GM18873 (cell line): Measurements from ENCODE around the gene SPINT1.

Source experiments
- ATAC-seq: cut with Tn5 transposase; IDR thresholded peaks from one replicate; pipeline ENCODE4 v1.9.1; 2021; ENCODE audit warnings: mild to moderate bottlenecking, moderate library complexity, moderate number of reproducible peaks; ENCODE audit not compliant: unreplicated experiment, low FRiP score

SPINT1 gene, protein sequence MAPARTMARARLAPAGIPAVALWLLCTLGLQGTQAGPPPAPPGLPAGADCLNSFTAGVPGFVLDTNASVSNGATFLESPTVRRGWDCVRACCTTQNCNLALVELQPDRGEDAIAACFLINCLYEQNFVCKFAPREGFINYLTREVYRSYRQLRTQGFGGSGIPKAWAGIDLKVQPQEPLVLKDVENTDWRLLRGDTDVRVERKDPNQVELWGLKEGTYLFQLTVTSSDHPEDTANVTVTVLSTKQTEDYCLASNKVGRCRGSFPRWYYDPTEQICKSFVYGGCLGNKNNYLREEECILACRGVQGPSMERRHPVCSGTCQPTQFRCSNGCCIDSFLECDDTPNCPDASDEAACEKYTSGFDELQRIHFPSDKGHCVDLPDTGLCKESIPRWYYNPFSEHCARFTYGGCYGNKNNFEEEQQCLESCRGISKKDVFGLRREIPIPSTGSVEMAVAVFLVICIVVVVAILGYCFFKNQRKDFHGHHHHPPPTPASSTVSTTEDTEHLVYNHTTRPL

DNA sequence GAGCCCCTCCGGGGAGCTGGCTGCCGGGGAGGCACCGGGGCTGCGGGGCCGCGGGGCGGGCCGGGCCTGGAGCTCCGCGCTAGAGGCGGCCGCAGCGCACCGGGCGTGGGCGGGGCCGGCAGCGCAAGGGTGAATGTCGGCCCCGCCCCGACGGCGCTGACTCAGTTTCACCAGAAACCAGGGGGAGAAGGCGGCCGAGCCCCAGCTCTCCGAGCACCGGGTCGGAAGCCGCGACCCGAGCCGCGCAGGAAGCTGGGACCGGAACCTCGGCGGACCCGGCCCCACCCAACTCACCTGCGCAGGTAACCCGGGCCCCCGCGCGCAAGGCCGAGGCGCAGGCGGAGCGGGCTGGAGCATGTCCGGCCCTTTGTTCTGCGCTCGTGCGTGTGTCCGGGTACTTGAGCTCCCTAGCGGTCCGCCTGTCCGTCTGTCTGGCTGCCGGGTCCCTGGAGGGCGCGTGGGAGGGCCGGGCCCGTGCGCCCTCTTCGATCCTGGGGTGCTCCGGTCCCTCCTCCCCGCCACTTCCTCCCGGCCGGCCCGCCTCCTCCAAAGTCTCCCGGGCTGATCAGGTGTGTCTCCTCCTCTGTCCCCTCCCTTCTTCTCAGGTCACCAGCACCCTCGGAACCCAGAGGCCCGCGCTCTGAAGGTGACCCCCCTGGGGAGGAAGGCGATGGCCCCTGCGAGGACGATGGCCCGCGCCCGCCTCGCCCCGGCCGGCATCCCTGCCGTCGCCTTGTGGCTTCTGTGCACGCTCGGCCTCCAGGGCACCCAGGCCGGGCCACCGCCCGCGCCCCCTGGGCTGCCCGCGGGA is at the start of gene SPINT1:
SPINT1 (plus strand) TSS at position 164 of the 811 bp plus-strand sequence; CDS start at position 671, 507 bp downstream.
- no peak for ATAC-seq

DNA sequence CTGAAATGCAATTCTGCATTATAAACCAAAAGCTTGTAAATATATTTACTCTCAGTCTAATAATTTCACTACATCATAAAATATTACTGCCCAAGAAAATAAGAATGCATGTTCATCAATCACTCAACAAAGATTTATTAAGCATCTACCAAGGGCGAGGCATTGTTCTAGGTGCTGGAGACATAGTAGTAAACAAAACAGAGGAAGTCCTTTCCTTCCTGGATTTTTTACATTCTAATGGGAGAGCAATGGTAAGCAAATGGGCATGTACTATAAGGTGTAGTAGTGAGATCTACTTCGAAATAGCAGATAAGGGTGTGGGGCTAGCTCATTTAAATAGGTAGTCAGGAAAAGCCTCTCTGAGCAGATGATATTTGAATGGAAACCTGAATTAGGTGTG is 47.8 kb upstream of the SPINT1 start:
- no peak for ATAC-seq

DNA sequence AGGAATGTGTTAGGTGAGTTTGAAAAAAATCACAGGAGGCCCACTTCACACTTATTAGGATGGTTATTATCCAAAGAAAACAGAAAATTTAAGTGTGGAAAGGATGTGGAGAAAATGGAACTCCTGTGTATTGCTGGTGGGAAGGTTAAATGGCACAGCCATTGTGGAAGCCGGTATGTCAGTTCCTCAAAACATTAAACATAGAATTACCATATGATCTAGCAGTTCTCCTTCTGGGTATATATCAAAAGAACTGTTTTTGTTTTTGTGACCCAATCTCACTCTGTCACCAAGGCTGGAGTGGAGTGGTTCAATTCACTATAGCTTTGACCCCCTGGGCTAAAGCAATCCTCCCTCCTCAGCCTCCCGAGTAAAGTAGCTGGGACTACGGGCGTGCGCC is 47.3 kb upstream of the SPINT1 start:
- ATAC-seq = no peak

DNA sequence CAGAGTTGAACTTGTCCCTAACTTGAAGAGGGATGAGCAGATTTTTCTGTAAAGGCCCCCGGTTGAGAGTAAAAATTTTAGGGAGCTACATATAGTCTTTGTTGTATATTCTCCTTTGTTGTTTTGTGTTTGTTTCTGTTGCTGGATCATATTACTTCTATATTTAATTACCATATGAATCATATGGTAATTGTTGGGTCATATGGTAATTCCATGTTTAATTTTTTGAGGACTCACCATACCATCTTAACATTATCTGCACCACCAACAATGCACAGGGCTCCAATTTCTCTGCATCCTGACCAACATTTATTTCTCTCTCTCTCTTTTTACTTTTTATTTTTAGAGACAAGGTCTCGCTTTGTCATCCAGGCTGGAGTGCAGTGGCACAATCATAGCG is 44.3 kb upstream of the SPINT1 start:
- ATAC-seq = no peak

DNA sequence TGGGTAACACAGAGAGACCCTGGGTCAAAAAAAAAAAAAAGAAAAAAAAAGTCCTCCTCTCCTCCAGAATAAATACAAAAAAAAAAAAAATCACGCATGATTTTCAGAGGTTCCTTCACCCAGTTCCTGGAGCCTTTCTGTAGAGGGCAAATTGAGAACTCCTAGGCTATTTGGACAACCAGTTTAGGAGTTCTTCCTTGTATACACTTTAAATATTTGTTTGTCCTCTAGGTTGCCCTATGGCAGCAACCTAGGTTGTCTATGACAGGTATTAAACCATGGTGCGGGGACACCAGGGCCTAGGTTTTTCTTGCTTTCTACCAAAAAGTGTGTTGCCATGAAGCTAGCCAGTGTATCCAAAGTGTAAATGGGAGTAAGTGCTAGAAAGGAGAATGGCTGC is 40.8 kb upstream of the SPINT1 start:
- no peak for ATAC-seq

DNA sequence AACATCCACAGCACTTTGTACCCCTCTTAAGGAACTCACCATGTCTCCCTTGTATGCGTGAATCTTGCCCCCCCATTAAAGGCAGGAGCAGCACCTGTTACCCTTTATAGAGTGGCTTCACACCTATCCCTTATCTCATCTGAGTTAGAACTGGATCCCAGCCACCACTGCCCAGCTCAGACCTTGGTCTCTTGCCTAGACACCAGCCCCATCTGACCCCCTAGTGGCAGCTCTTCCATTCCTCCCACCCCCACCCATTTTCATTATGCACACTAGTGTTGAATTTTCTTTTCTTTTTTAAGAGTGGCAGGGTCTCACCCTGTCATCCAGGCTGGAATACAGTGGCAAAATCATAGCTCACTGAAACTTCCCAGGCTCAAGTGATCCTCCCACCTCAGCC is 40.2 kb upstream of the SPINT1 start:
- ATAC-seq = no peak

DNA sequence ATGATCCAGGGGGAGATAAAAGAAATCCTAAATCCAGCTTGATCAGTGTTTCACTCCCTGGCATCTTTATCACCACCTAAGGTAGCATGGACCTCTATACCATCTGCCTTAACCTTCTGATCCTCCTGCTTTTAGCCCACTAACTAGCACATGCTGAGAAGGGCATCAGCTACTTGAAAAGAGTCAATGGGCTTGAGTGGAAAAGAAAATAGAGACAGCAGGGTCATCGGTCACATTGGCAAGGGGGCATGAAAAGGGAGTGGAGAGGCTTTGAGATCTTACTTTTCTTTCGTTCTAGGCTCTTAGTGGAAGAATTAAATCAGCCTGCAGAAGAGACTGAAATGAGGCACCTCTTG is 37.2 kb upstream of the SPINT1 start:
- no peak for ATAC-seq

DNA sequence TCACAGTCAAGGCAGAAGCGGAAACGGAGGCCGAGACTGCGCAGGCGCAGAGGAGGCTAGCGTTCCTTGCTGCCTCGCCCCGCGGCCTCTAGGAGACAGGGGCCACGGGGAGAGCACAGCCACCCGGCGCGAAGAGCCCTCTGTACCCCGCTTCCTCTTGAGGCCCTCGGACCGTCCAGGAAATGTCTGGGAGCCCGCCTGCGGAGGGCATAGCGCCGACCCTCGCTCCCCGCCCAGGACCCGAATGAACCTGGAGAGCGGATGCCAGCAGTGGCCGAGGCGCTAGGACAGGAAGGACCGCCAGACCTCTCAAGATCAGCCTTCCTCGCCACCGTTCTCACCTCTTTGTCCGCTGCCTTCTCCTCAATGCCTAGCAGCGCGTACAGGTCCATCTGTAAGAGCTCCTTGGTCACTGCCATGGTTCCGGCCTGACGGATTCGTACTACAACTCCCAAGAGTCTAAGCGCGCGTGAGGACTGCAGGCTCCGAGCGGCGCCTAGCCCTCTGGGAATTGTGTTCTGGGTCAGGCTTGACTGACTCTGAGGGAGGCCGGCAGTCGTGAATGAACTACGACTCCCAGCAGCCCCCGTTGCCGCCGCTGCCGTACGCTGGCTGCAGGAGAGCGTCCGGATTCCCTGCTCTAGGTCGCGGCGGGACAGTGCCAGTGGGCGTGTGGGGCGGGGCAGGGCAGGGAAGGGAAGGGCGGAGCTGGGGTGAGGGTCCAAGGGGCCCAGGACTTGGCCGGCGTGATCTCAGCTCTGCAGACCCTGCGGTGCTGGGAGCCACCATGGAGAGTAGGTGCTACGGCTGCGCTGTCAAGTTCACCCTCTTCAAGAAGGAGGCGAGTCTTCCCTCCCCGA is 36.6 kb upstream of the SPINT1 start, which contains the start of the genes DNAJC17 and ZFYVE19:
DNAJC17 (minus strand) TSS at position 446 of the 860 bp plus-strand sequence; CDS start at position 419, 27 bp downstream.
ZFYVE19 (plus strand) TSS at position 62 of the 860 bp plus-strand sequence; CDS start at position 563, 501 bp downstream.
- ATAC-seq = peak; percentile 92

DNA sequence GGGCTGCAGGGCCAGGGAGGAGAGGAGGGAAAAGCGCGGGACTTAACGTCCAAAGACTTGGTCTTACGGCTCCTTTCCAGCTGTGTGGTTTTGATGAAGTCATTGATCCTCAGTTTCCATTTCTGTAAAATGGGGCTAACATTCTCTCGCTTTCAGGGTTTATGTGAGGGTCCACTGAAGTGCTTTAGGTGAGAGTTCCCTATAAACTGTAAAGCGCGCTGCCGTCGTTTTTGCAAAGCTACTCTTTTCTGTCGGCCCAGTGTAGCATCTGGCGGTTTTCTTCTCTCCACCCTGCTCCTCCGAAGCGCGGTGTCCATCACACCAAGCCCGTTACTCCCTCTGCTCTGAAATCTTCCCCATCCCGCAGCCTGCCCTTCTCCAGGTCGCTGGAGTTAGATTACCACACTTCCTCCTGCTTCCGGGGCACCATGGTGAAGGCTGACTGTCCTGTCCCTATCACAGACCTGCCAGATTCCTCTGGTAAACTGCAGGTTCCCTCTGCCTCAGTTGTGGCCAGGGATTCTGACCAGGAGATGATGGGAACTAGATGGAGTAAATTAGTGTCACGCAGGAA is 35.9 kb upstream of the SPINT1 start:
- no peak for ATAC-seq

DNA sequence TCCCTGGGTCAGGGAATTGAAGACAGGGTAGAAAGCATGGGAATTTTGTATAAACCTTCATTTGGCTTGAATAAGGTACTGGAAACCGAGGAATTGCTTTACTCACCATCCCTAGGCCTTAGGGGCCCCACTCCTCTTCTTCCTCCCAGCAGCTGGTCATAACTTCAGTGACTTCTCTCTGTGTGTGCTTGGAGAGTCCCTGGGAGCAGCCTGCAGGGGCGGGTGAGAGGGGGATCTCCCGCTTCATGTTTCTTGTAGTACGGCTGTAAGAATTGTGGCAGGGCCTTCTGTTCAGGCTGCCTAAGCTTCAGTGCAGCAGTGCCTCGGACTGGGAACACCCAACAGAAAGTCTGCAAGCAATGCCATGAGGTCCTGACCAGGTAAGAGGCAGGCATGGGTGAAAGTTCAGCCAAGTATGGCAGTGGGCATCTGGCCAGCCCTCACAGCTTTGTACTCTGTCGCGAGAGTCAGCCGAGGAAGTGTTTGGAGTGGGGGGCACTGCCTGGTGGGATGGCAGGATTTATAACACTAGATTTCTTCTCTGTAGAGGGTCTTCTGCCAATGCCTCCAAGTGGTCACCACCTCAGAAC is 34.9 kb upstream of the SPINT1 start:
- ATAC-seq = no peak

DNA sequence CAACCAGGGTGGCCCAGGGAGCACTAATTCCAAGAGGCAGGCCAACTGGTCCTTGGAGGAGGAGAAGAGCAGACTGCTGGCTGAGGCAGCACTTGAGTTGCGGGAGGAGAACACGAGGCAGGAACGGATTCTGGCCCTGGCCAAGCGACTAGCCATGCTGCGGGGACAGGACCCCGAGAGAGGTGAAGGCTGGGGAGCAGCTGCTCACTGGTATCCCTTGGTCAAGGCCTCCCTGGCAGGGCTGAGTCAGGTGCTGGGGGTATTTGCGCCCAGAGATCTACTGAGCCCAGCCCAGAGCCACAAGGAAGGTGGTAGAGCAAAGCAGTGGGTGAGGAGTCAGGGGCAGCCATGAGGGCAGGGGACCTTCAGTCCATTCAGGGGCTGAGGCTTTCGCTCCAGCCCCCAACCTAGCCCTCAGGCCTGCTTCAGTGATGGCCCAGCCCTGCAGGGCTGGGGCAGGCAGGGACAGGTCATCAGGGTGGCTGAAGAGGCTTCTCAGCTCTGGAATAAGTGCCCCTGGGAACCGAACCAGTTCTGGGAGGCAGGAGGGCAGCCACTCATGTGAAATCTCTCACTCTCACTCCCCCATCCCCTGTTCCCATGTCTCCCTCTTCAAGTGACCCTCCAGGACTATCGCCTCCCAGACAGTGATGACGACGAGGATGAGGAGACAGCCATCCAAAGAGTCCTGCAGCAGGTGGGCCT is 31.0 kb upstream of the SPINT1 start:
- no peak for ATAC-seq

DNA sequence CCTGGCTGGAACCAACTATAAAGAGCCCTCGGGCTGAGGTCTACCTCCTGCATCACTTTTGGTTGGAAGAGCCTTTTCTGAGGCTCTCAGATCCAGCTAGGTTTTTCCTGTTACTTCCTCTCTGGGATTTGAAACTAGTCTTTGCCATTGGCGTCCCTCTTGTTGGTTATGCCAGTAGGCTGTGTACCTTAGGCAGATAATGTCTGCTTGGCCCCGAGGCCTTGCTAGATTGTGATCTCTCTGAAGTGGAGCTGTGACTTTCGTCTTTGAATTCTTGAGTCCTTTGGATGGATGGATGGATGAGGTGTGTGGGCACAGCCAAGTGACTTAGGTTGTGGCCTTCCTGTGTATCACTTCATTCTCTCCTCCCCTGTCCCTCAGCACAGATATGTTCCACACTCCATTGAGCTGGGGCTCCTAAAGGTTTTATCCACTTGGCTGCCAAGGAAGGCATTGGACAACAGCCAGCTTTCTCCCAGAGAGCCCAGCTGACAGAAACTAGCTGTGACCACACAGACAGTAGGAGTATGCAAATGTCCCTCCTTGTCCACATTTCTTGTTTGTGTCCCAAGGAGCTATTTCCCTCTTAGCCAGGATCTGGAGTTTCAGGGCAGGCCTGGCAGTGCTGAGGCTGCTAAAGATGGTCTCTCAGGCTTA is 28.7 kb upstream of the SPINT1 start:
- ATAC-seq = no peak

DNA sequence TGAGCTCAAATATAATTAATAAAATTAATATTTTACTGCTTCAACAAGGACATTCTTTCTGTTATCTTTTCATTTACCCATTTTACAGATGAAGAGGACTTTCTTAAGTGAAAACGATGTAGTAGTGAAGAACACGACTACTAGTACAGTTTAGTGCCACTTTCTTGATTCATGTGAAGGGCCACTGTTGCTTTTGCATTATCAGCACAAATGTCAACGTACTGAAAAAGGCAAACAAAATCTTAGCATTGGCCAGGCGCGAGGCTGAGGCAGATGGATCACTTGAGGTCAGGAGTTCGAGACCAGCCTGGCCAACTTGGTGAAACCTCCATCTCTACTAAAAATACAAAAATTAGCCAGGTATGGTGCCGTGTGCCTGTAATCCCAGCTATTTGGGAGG is 24.8 kb upstream of the SPINT1 start:
- no peak for ATAC-seq

DNA sequence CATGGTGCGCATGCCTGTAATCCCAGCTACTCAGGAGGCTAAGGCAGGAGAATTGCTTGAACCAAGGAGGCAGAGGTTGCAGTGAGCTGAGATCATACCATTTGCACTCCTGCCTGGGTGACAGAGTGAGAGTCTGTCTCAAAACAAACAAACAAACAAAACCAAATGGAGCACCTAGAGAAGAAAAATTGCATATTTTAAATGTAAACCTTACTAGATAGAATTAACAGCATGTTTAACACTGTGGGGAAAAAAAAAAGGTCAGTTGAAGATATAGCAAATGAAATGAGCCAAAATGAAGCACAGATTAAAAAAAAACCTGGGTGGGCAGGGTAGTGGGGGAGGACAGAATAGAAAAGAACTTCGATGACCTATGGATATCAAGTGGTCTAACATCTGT is 22.7 kb upstream of the SPINT1 start:
- no peak for ATAC-seq

DNA sequence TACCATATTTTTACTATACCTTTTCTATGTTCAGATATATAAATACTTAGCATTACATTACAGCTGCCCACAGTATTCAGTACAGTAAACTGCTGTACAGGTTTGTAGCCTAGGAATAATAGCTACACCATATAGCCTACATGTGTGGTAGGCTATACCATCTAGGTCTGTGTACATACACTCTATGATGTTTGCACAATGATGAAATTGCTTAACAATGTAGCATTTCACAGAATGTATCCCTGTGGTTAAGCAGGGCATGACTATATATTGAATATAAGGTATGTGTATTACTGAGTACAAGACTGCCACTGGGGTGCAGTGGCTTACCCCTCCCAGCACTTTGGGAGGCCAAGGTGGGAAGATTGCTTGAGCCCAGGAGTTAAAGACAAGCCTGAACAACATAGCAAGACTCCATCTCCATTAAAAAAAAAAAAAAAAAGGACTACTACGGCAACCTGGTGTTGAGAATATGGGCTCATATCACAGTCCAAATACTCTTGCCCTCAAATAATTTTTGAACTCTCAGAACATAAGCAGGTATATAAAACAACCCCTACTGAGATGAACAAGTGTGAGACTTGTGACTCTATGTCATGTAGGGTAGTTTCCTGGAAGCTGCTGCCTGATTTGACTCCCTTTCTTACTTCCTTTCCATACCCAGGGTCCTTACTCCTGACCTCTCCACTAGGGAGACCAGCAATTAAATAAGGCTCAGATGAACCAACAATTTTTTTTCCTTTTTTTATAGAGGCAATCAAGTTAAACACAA is 20.1 kb upstream of the SPINT1 start:
- ATAC-seq = no peak

DNA sequence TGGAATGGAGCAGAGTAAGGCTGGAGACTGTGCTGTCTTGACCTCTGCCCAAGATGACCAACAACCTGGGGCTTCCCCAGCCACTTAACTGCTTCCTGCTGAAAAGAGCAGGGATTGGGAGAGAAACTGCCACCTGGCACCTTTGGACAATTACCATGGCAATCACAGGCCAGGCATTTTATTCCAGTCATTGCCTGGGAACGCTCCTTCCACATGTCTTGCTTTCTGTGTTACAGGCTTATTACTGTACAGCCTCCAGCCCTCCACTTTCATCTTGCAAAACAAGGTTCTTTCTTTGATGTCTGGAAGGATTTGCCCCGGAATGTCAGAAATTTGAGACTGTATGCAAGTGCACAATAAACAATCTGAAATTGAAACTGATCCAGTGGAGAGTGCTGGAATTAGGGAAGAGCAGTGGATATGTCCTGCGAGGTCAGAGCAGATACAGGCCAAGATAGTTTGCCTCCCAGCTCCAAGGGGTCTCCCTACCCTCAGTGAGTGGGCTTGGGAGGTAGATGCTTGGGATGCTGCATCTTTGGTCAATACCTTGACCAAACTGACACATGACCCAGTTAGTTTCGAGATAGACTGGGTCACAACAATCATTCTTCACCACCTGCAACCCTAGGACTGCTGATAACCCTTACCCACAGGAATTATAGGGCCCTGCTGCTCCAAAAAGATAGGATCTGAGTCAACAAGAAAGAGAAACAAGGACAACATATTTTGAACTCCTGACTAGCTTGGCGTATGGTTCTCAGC is 18.0 kb upstream of the SPINT1 start:
- no peak for ATAC-seq

DNA sequence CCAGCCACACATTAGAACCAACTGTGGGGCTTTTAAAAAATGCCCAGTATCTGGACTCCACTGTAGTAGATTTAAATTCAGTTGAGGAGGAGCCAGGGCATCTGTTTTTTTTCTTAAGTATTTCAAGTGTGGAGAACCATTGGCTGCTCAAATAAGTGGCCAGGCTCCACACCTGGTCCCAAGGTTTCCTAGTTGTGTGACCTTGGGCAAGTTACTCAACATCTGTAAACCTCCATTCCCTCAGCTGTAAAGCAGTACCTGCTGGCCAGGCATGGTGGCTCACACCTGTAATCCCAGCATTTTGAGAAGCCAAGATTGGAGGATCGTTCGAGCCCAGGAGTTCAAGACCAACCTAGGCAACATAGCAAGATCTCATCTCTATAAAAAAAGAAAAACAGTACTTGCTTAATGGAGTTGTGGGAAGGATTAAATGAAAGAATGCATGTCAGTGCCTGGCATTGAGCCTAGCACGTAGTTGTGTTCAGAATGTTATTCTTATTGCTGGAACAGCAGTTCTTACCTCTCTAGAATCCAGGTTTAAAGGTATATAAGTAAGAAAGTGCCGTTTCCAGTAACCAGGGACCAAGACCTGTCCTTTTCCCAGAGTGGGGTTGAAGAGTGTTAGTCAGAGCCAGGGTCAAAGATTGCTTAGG is 17.3 kb upstream of the SPINT1 start:
- no peak for ATAC-seq
